SW480 (cell line): ENCODE results near the gene ATAD2B.
A peak's percentile ranks its signal among the peaks of the same experiment; 100 is the strongest.
"Not testable (repeated sequence)": the region's sequence is repeated elsewhere in the genome, so short reads cannot be mapped to it uniquely, and the experiment has no call there.

Experiments used
- DNase-seq: peaks from one replicate; pipeline ENCODE4 v3.0.0-alpha.2; 2016; ENCODE audit warnings: low spot score

The ATAD2B gene

GRCh38 chr2:23789012-23789411, 137.9 kb downstream of the ATAD2B start:
- DNase-seq = peak; percentile 6

DNA sequence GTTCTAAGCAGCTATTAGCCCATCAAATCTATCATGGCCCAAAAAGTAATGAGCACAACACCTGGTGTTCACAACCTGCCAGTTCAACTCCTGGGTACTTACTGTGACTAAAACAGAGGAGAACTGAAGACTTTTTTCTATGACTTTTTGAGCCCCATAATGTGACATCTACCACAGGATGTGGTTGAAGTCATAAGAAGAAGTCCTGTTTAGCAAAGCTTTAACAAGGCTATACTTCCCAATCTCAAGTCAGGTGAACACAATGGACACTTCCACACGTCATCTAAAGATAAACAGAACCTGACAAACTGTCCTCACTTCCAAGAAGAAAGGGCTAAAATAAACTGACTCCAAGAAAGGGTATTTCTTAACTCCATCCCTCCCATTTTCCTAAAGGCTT, 138.8 kb downstream of the ATAD2B start:
- DNase-seq = no peak

DNA sequence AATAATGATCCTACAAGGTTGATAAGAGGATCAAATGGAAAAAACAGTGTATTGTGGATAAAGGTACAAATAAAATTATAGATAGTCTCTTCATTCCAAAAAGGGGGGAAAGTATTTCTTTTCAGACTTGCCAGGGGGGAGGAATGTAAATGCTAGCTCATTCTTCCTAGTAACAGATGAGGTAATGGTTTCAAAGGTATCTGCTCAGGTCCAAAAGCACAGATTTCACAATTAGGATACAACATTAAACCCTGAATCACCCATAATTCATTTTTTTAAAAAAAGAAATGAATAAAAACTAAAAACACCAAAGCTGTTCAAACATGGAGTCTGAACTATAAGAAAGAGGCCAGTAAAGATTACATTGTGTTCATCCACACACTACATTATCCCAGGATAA, 142.0 kb downstream of the ATAD2B start:
- no peak for DNase-seq

DNA sequence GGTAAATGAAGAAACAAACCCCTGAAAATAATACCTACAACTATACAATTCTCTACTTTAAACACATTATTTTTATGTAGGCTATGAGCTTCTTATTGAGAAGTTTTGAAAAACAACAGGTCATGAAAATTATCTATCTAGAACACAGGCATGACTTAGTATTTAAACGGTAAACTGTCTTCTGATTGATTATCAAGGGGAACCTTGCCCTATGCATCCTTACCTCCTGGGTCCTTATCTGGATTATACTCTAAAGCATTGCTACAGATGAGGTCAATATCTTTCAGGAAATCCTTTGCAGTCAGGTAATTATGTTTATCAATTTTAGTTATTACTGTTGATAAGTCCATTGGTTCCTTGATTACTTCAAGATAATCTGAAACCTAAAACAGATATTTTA, 144.3 kb downstream of the ATAD2B start:
- DNase-seq = no peak

DNA sequence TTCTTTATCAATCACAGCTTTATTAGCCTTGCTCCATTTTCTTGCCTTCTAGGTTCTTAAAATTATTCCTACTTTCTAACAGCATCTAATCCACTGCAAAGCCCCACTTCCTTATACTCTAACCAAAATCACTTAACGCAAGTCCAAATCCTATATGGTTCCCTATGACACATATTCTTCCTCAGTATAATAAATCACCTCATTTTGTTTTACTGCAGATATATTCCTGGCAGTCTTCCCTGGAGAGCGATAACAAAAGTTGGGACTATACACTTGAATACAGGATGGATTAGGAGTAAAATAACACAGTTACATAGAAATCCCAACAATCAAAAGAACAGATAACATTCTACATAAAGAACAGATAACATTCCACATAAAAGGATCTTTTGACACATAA, 144.8 kb downstream of the ATAD2B start:
- DNase-seq = no peak

DNA sequence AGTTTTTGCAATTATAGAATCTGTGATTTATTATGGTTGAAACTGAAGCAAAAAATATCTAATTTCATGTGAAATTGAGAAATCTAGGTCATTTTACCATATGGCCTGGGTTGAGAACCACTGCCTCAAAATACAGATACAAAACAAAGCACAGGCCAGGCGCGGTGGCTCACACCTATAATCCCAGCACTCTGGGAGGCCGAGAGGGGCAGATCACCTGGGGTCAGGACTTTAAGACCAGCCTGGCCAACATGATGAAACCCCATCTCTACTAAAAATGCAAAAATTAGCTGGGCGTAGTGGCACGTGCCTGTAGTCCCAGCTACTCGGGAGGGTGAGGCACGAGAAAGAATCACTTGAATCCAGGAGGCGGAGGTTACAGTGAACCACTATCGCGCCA, 146.5 kb downstream of the ATAD2B start:
- DNase-seq = not testable (repeated sequence)

GRCh38 chr2:23777826-23778225, 149.1 kb downstream of the ATAD2B start:
- DNase-seq = no peak

- DNase-seq = no peak
Observed at GRCh38 chr2:23776021-23776420, 150.9 kb downstream of the ATAD2B start.

GRCh38 chr2:23772684-23773083, 154.2 kb downstream of the ATAD2B start:
- no peak for DNase-seq

- no peak for DNase-seq
Observed at GRCh38 chr2:23772056-23772455, 154.9 kb downstream of the ATAD2B start.

- no peak for DNase-seq
Observed at GRCh38 chr2:23769364-23769763, 157.6 kb downstream of the ATAD2B start.

GRCh38 chr2:23767876-23768621, 158.9 kb downstream of the ATAD2B start:
- DNase-seq = no peak

DNA sequence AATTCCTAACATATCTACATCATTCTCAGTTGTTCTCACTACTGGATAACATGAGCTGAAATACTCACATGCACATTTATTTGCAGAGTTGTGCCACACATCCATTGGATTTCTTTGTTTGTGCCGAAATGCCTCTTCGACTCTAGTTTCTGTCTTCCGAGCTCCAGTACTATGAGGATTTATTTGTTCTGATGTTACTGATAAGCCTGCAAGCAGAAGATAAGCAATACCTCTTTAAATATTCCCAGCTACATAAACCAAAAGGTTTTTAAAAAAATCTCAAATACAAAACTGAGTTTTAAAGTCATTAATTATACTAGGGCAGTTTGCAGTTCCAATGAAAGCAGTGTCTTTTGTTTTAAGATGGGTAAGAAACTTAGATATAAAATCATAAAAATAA, 164.8 kb downstream of the ATAD2B start:
- no peak for DNase-seq

DNA sequence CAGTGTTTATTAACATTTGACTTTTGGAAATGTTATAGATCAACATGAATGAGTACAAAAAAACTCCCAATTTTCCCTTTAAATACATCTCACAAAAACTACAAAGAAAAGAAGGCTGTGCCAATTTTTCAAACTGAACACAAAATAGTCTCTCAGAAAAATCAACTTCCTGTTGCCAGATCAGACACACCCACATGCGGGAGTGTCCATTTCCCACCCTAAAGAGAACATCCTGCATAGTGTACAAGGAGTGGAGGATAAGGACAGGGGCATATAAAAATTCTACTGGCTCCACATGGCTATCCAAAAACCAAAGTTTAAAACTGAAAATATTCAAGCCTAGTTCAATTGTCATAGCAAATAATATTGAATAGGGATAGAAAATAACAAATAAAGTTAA, 165.3 kb downstream of the ATAD2B start:
- DNase-seq = no peak

DNA sequence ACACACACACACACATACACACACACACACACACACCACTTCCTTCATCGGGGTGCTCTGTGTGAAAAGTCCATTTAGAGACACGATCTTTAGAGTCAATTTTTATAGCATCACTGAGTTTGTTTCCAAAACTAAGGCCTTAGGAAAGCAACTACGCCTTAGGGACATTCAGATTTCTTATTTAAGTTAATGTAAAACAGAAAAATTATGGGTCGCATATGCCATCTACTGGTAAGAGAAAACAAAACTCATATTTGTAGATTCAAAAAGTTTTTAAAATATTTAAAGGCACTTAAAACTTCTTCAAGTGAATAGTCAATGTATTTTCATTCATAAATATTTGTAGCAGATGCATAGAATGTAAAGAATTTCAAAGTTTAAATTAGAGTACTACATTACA, 166.2 kb downstream of the ATAD2B start:
- peak; percentile 48 for DNase-seq

DNA sequence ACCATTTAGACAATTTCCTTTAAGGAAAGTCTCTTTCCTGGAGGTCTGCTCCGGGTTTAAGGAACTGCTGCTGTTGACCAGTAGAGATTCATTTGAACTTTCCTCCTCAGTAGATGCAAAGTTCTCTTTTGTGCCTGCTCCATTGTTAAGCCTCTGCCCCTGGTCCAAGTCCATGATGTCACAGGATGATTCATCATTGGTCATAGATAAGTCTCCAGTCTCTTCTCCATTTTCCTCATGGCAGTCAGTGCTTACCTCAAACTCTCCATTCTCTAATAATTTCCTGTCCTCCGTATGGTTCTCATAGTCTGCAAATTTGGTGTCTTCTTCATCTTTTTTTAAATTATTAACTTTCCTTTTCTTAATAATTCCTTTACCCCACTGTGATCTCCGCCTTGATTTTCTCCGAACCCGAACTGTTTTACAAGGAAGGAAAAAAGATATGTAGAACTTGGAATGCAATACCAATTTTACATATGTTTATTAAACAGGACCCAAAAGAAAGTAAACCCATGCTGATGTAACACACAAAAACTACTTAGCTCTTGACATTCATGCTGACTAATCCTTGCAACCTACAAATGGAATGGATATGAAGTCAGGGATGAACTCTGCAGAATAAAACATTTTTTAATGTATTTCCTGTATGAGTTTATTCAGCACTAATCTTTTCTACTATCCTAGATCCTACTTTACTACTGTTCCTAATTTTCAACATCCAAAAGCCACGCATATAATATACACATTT, 169.1 kb downstream of the ATAD2B start:
- DNase-seq = peak; percentile 46

DNA sequence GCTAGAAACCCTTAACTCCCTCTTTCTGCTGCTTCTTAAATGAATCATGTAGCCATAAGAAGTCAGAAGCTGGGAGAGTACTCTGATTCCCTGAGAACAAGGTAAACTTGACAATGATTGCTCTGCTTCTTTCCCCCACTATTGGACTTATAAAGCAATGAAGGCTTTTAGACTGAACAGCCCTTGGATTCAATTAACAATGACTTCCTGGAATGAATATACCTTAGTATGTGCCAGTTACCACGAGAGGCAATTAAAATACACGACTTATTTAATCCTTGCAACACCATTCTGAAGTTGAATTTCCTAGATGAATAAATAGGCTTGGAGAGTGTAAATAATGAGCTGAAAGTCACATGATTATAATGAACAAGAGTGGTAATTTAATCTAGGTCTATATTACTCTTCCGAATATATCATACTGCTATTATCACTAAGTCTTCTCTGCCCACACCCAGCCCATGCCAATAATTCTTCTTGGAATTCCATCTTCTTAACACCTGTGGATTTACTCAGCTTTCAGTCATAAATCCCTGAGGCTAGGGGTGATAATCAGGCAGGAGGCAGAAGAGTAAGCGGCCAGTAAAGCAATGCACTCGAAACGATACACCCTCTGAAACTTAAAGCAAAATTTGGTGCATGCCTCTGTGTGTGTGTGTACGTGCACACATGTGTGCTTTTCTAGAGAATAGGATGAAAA, 170.2 kb downstream of the ATAD2B start:
- DNase-seq = no peak

- DNase-seq = no peak
Observed at GRCh38 chr2:23754970-23755369, 172.0 kb downstream of the ATAD2B start.

DNA sequence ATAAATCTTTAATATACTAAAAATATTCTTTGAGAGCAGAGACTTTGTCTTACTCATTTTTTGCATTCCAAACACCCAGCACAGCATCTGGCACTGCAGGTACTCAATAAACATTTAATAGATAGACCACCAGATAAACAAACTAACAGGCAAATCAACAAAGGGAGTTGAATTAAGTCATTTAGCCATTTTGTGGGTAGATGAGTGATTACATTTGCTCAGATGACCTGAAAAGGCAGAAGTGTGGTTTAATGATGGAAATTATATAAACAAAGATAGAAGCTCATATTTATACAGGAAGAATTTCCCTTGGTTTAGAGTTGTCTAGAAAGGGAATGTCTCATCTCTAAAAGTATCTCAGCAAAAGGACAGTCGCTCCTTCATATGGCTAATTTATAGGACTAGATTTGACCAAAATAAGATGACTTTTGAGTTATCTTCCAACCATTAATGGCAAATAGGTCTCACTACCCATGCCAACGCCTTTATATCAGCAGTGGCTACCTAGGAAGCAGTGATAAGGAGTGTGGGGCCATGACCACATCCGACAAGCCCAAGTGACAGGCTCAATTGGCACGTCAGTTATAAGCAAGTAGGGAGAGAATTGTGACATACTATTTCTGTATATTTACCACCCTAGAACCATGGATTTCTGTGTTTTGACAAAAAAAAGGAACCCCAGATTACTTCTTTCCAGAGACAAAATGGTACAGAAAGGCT, 173.5 kb downstream of the ATAD2B start:
- DNase-seq = no peak

DNA sequence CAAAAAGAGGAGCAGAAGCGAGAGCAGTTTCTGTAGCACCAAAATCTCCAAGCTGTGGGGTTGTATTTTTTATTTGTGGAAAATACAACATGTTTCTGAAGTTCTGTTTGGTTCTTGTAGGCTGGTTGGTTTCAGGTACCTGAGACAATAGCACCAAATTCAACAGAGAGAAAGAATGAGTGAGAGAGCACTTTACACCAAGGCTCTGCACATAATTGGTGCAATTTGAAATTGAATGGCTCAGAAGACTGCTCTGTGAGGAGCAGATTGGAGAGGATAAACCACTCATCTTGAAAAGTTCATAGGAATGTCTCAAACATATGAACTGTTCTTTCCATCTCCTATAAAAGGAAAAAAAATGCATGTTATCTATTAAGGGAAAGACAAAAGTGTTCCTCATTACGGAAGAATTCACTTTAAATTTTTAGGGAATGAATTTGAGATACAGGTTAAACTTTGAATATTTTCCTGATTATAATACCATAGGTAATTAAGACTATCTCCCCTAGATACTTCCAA, 175.1 kb downstream of the ATAD2B start:
- no peak for DNase-seq

- no peak for DNase-seq
Observed at GRCh38 chr2:23746141-23746863, 180.6 kb downstream of the ATAD2B start.

- DNase-seq = no peak
Observed at GRCh38 chr2:23745726-23746105, 181.2 kb downstream of the ATAD2B start.
